ENCODE measurements around the gene NCAN.
"Not testable (repeated sequence)": the region's sequence is repeated elsewhere in the genome, so short reads cannot be mapped to it uniquely, and the experiment has no call there.

Gene NCAN

DNA sequence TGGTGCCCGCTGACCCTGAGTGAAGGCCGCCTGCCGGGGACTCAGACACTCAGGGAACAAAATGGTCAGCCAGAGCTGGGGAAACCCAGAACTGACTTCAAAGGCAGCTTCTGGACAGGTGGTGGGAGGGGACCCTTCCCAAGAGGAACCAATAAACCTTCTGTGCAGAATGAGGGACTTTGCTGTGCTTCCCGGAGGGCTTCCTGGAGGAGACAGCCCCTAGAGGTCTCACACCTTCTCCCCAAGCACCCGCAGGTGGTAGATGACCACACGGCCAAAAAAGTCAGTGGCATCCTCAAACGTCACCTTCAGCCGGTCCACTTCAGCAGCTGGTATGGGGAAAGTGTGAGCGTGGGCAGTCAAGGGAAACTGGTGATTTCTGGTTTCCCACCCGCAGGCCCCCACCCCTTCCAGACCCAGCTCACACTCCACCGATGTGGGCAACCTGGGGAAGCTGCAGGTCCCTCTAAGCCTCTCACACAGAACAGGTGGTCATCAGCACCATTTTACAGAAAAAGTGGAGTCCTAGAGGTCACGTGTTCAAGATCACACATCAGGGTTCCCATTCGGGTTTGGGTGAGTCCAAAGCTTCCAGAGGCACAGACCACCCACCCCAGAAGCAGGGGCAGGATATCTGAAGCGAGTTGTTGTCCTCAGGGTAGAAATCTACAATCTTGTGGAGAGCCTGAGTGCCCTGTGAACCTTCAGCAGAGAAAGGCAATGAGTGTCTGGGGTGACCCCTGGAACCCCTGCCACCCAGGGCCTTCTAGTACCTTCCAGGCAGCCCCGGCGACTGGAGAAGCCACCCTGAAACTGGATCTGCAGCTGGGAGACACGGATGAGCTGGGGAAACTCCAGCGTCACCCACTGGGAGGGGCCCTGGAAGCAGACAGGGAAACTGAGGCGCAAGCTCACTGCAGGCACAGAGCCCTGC is 9.8 kb upstream of the NCAN start:
- no peak for DNase-seq

GRCh38 chr19:19202707-19203011 is 9.1 kb upstream of the NCAN start:
- no peak for DNase-seq

GRCh38 chr19:19203012-19203856 is 8.5 kb upstream of the NCAN start, which contains the start of gene NR2C2AP:
Gene NR2C2AP (minus strand): TSS chr19:19203414. CDS start chr19:19203060, 354 bp downstream.
- peak; percentile 90 to 97 for DNase-seq

- no peak for DNase-seq
These were observed 7.6 kb upstream of the NCAN start for GRCh38 chr19:19204181-19204580.

DNA sequence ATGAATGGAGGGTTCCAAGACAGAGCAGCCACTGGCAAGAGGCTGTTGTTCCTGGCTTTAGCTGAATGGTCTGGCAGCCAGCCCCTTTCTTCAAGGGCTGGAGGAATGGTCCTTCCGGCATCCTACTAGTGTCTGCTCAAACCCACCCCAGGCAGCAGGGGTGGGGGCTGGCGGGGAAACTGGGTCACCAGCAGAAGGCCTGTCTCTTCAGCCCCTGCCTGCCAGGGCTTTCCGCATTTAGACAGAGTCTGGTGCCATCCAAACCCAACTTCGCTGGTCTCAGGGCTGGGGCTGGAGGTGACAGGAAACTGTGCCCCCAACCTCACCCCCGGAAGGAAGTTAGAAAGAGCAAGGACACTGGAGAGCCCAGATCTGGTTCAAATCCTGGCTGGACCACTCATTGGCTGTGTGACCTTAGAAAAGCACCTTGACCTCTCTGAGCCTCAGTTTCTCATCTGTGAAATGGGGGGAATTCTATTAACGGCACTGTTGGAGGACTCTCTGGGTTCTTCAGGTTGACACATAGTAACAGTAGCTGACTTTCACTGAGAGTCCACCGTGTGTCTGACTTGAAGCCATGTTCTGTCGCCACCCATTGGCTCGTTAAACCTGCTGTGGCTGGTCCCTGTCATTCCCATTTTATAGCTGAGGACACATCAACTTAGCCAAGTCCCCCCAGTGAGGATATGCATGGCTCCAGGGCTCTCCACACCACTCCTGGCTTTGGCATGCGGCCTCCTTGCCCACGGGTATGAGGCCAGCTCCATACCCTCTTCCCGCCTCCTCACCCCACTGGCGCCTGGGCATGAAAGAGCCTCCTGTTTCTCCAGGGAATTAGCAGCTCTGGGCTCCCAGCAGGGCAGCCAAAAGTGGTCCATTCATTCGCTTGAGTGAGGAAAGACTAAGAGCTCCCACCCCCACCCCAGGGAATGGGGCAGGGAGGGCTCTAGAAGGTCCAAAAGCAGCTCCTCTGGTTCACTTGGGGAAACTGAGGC is 6.0 kb upstream of the NCAN start:
- DNase-seq = no peak

DNA sequence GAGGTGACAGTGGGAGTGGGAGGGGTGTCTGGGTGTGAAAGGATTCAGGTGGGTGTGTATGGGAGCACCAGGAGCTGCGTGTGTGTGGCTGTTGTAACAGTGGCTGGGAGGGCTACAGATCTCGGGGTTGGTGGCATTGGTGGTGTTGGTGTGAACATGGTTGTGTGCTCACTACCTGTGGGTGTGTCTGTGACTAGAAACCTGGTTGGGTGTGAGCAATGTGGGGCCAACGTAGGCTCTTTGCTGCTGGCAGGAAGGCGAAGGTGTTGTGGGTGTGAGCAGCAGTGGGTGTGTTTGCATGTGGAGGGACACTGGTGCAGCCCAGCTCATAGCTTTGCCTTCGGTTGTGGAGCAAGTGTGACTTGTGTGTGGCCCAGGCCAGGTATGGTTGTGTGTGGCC is 4.8 kb upstream of the NCAN start:
- no peak for DNase-seq

DNA sequence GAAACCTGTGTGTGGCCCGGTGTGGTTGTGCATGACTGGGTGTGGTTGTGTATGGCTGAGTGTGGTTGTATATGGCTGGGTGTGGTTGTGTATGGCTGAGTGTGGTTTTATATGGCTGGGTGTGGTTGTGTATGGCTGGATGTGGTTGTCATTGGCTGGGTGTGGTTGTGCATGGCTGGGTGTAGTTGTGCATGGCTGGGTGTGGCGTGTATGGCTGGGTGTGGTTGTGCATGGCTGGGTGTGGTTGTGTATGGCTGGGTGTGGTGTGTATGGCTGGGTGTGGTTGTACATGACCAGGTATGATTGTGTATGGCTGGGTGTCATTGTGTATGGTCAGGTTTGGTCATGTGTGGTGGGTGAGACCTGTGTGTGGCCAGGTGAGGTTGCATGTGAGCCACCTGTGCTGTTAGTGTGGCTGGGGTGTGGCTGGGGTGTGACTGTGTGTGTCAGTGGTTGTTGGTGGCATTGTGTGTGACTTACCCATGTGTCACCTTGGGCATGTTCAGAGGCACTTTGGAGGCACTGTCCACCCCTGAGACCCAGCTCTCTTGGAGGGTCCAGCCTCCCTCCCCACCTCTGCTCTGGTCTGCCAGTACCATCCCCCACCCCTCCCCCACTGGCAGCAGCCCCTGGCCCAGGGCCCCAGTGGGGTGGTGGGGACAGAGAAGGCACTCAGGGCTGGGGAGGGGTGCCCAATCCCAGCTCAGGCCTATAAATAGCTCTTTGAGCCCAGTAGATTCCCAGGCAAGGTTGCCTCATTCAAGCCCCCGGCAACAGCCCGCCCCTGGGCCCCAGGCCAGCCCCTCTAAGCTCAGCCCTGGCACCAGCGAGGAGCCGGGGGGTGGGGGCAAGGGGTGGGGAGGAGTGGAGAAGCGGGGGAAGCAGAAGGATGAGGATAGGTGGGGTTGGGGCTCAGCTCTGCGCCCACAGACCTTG is 3.9 kb upstream of the NCAN start:
- DNase-seq = no peak

DNA sequence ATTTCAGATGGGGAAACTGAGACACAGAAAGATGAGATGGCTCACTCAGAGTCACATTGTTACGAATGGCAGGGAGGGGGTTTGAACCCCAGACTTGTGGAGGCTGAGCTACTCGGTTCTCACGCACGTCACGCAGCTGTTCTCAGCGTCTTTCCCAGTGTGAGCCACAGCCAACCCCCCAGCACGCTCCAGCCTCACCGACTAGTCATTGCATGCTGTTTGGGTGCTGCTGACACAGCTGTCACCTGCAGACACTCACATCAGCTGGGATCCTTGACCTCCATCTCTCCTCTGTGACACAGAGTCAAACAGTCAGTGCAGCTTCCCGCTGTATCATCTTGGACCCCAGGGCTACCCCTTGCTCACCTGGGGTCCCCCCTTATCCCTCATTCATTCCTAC is 2.4 kb upstream of the NCAN start:
- no peak for DNase-seq

DNA sequence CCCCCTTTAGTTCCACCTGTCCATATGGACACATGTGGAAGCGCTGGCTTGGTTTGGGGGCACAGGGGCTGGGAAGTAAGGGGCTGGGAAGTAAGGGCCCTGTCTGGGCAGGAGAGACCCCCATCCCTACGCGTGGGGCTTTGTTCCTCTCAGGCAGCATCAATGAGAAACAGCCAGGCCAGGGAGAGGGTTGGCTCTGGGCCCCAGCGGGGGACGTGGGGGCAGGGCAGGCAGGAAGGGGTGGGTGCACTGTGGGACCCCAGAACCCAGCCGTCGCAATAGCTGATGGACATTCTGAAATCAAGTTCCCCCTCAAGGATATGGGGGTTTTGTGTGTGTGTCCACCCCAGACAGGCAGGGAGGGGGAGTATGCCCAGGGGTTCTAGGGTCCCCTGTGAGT is 1.2 kb downstream of the NCAN start:
- DNase-seq = no peak

GRCh38 chr19:19213426-19214158 is 1.8 kb downstream of the NCAN start:
- no peak for DNase-seq

DNA sequence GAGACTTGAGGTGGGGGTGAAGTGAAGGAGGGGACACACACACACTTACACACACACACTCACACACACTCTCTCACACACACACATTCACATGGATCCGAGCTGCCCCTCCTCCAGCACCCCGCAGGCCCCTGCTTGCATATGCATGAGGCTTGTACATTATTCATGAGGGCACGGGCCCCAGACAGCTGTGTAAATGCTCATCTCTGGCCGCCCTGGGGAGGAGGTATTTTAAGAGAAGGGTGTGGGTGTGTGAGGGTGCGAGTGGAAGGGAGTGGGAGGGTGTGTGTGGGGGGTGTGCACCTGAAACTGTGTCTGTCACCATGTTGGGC is 2.4 kb downstream of the NCAN start:
- DNase-seq = no peak

GRCh38 chr19:19214892-19215291 is 3.1 kb downstream of the NCAN start:
- peak in 1 of 2 donors; percentile 18 for DNase-seq

- DNase-seq = no peak
These were observed 4.0 kb downstream of the NCAN start for GRCh38 chr19:19215792-19216191.

GRCh38 chr19:19217099-19217498 is 5.3 kb downstream of the NCAN start:
- DNase-seq = peak; percentile 8 to 46

GRCh38 chr19:19218911-19219310 is 7.2 kb downstream of the NCAN start:
- DNase-seq = no peak

- not testable (repeated sequence) for DNase-seq
These were observed 9.2 kb downstream of the NCAN start for GRCh38 chr19:19221000-19221399.

DNA sequence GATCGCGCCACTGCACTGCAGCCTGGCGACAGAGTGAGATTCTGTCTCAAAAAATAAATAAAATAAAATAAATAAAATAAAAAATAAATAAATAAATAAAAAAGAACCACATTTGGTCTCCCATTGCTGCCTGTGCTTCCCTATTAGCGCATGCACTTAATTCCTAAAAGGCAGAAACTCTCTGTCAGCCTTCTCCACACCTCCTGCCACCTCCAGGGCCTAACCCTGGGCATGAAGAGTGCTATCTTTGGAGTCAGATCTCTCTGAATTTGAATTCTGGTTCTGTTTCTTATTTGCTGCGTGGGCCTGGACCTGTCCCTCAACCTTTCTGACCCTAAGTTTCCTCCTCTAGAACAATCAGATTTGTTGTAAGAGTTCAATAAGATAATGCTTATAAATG is 11.3 kb downstream of the NCAN start:
- no peak for DNase-seq

- DNase-seq = no peak
These were observed 11.9 kb downstream of the NCAN start for GRCh38 chr19:19223636-19224035.

GRCh38 chr19:19224150-19224851 is 12.5 kb downstream of the NCAN start:
- no peak for DNase-seq

- DNase-seq = peak; percentile 72 to 74
These were observed 13.2 kb downstream of the NCAN start for GRCh38 chr19:19224852-19225494.

Data from inflammatory macrophage treated with lipopolysaccharide for 1 hour (primary cell).